H1 (cell line): ENCODE results near the gene RNASE11. TPM values are rescaled to one million over a fixed set of nuclear protein-coding genes. Genes with fewer than 3 reads are reported as not detected.

Experiments
- GABPA ChIP-seq: IDR thresholded peaks from 2 replicates; pipeline ENCODE4 v1.6.1; 2011; ENCODE audit warnings: mild to moderate bottlenecking, low read length, moderate library complexity, borderline replicate concordance; ENCODE audit not compliant: insufficient read depth
- polyA plus RNA-seq, 7 experiments: library from polyadenylated mRNA; depleted of rRNA in 3 of 7; stranded (reverse) in 5 of 7; unstranded in 2 of 7; fragments of >200 nt in 5 of 7; fragments of 200-250 nt in 2 of 7; gene quantifications; 1 replicate in 5 of 7; 2 replicates in 1 of 7; 4 replicates in 1 of 7; pipeline versions ENCODE4 v1.2.1 to v1.2.3, GENCODE V29; 2011 to 2013; ENCODE audit warnings: missing spikeins in 2 of 7, mixed read lengths in 2 of 7
- total RNA-seq: library from RNA; stranded (reverse); fragmentation: NEBNext Ultra II Directional; extraction: Animal tissue kit (Norgen Biotek cat#: 25700); gene quantifications from 2 replicates; pipeline ENCODE4 v1.2.1, GENCODE V29; 2021

Gene RNASE11
- total and polyA plus RNA-seq, 2 of the 8 experiments (the other 6 are each of a cell fraction or from before 2014, with no cell fraction given) = not detected

DNA sequence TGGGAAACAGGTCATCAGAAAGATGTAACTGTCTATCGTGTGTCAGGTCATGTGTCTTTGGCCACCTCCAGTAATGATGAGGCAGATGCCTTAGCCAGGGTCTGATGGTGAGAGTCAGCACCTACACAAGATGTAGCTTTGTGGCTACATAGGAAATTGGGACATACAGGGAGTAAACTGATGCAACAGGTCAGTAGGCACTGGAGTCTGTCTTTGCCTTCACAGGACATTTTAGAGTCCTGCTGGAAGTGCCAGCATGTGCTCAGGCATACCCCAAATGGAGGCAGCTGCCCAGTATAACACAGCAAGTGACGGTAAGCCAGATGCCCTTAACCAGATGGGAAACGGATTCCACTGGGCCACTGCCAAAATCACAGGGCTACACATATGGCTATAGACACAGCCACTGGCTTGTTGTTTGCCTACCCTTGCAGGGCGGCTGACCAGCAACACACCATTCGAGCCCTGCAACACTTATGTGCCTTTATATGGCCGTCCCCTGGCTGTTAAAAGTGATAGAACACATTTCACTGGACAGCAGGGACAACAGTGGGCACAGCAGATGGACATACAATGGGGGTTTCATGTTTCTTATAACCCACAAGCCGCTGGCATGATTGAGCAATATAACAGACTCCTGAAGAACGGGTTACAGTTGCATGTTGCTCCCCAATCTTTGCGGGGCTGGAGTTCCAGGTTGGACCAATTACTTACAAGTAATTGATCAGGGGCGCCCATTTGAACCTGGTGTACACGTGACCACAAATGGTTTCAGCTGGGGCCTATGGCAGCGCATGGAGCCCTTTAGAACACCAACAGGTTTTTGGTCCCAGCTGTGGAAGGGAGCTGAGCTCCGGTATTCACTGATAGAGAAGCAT lies 16.3 kb upstream of the RNASE11 start (continued):
- no peak for TF ChIP-seq GABPA
- TF ChIP-seq, all 59 proteins: peak for 0
